OCI-LY7 (cell line): ENCODE data around the gene PLXNA4. TPM values are rescaled to one million over a fixed set of nuclear protein-coding genes. Genes with fewer than 3 reads are reported as not detected.

Experiments
- BruUV-seq: library from RNA; stranded (reverse); fragments of 400-500 nt; replicated peaks from 2 replicates; lab custom pipeline; 2021; lab: Mats Ljungman, UMichigan
- CTCF ChIA-PET: fragments of 300-600 bp; sonication (Branson Sonifier 250); formaldehyde crosslinking; loops from one replicate; lab custom pipeline; 2022; ENCODE audit warnings: antibody characterized with exemption; ENCODE audit not compliant: unreplicated experiment; lab: Charles Lee
- POLR2A ChIA-PET: fragments of 300-600 bp; sonication (Branson Sonifier 250); formaldehyde crosslinking; loops from one replicate; lab custom pipeline; 2022; ENCODE audit warnings: antibody characterized with exemption; lab: Charles Lee
- DNase-seq: peaks from one replicate; pipeline ENCODE4 v3.0.0-alpha.2; 2015; ENCODE audit warnings: low spot score
- H2AFZ ChIP-seq: fragments of 200-600 bp; sonication (generic), shearing (Covaris generic); 2 replicates; pipeline ENCODE4 v1.6.1; 2014; ENCODE audit warnings: mild to moderate bottlenecking, antibody characterized with exemption, low read length, moderate library complexity
- H3K27ac ChIP-seq: fragments of 200-600 bp; sonication (generic); 2 replicates; pipeline ENCODE4 v1.5.1; 2014; ENCODE audit warnings: mixed run types, low read depth, mild to moderate bottlenecking, moderate library complexity, low read length, inconsistent platforms; ENCODE audit not compliant: poor library complexity, severe bottlenecking
- H3K36me3 ChIP-seq: fragments of 200-600 bp; sonication (generic); 2 replicates; pipeline ENCODE4 v1.6.1; 2014; ENCODE audit warnings: mild to moderate bottlenecking, antibody characterized with exemption, low read length, moderate library complexity, mixed read lengths; ENCODE audit not compliant: insufficient read depth
- H3K4me1 ChIP-seq: fragments of 200-600 bp; sonication (generic); 2 replicates; pipeline ENCODE4 v1.5.1; 2014; ENCODE audit warnings: mild to moderate bottlenecking, low read length; ENCODE audit not compliant: insufficient read depth, poor library complexity, severe bottlenecking
- H3K4me2 ChIP-seq: fragments of 200-600 bp; sonication (generic); 2 replicates; pipeline ENCODE4 v1.6.1; 2014; ENCODE audit warnings: mild to moderate bottlenecking, low read length
- H3K4me3 ChIP-seq: fragments of 200-600 bp; sonication (generic); 2 replicates; pipeline ENCODE4 v1.5.1; 2014; ENCODE audit warnings: mild to moderate bottlenecking, low read depth, low read length; ENCODE audit not compliant: poor library complexity, severe bottlenecking
- H3K79me2 ChIP-seq: fragments of 200-600 bp; sonication (generic); 2 replicates; pipeline ENCODE4 v1.6.1; 2016; ENCODE audit warnings: low read depth, mild to moderate bottlenecking, low read length, moderate library complexity, mixed read lengths; ENCODE audit not compliant: insufficient read depth
- H3K9me2 ChIP-seq: fragments of 200-600 bp; sonication (generic); 2 replicates; pipeline ENCODE4 v1.6.1; 2016; ENCODE audit warnings: mild to moderate bottlenecking, low read length, mixed read lengths; ENCODE audit not compliant: insufficient read depth
- H3K9me3 ChIP-seq: fragments of 200-600 bp; sonication (generic); 2 replicates; pipeline ENCODE4 v1.6.1; 2014; ENCODE audit warnings: mild to moderate bottlenecking, mixed run types, low read length, mixed read lengths
- H4K20me1 ChIP-seq: fragments of 200-600 bp; sonication (generic); 2 replicates; pipeline ENCODE4 v1.6.1; 2014; ENCODE audit warnings: mild to moderate bottlenecking, antibody characterized with exemption, low read length, moderate library complexity, mixed read lengths; ENCODE audit not compliant: insufficient read depth
- CTCF ChIP-seq: fragments of 200-600 bp; sonication (generic); conservative IDR thresholded peaks from 2 replicates; pipeline ENCODE4 v1.5.1; 2014; ENCODE audit warnings: mild to moderate bottlenecking, antibody characterized with exemption, low read length, moderate library complexity, mixed read lengths
- EZH2phosphoT487 ChIP-seq: fragments of 200-600 bp; sonication (generic); IDR thresholded peaks from 2 replicates; pipeline ENCODE4 v1.6.1; 2018; ENCODE audit warnings: low read depth, borderline replicate concordance, mild to moderate bottlenecking, mixed run types, antibody characterized with exemption, low read length, moderate library complexity, mixed read lengths
- intact Hi-C: fragments of 100-400 bp; cut with micrococcal nuclease; formaldehyde crosslinking; loops from one replicate; pipeline ENCODE4 v1.10.0; 2022; ENCODE audit not compliant: unreplicated experiment
- total RNA-seq, 2 experiments: library from RNA; depleted of rRNA in 1 of 2; stranded (reverse); fragments of >200 nt in 1 of 2; shearing (Covaris generic) in 1 of 2; gene quantifications; 2 replicates each; pipeline ENCODE4 v1.2.3, GENCODE V29; 2014 to 2022

Gene PLXNA4
- total RNA-seq, 2 experiments from 2014 or later: not detected

- H2AFZ ChIP-seq: no peak overlapping the region
- H4K20me1 ChIP-seq: no peaks in the 10 kb centered on the region
- TF ChIP-seq EZH2phosphoT487: no peak
- TF ChIP-seq CTCF: no peak
- H3K4me3 ChIP-seq: no peak overlapping the region
- H3K4me1 ChIP-seq: no peaks in the 10 kb centered on the region
- POLR2A ChIA-PET: interaction anchor here (0.6 kb wide), 1 partner anchor 159 kb away, joined by 4 read pairs; no protein-coding TSS in a partner anchor
- no peaks in the 10 kb centered on the region for H3K9me2 ChIP-seq
- DNase-seq: no peak
- H3K79me2 ChIP-seq: no peaks in the 10 kb centered on the region
- H3K27ac ChIP-seq: no peak overlapping the region
- H3K36me3 ChIP-seq: no peaks in the 10 kb centered on the region
- H3K4me2 ChIP-seq: no peak overlapping the region
- no TSS peak for BruUV-seq
- intact Hi-C loops: no loop called here
- CTCF ChIA-PET: no interaction called here
- no peaks in the 10 kb centered on the region for H3K9me3 ChIP-seq
Observed at GRCh38 chr7:132501956-132502355, 74.3 kb downstream of the PLXNA4 start.

- no peaks in the 10 kb centered on the region for H3K9me2 ChIP-seq
- ChIA-PET CTCF (no interaction called here), POLR2A (no interaction called here)
- no peak overlapping the region for H2AFZ ChIP-seq
- no peak overlapping the region for H3K4me2 ChIP-seq
- no peaks in the 10 kb centered on the region for H3K4me1 ChIP-seq
- H3K4me3 ChIP-seq: no peak overlapping the region
- no peak for TF ChIP-seq CTCF
- TF ChIP-seq EZH2phosphoT487: no peak
- BruUV-seq: no TSS peak
- no peak overlapping the region for H3K27ac ChIP-seq
- intact Hi-C loops: no loop called here
- DNase-seq: no peak
- no peaks in the 10 kb centered on the region for H3K79me2 ChIP-seq
- H4K20me1 ChIP-seq: no peaks in the 10 kb centered on the region
- H3K9me3 ChIP-seq: no peaks in the 10 kb centered on the region
- no peaks in the 10 kb centered on the region for H3K36me3 ChIP-seq
Observed at GRCh38 chr7:132500727-132501440, 75.4 kb downstream of the PLXNA4 start.

GRCh38 chr7:132499487-132499886, 76.8 kb downstream of the PLXNA4 start:
- Histone ChIP-seq H3K27ac (no peak overlapping the region), H3K4me1 (no peaks in the 10 kb centered on the region), H3K4me2 (no peak overlapping the region), H3K9me2 (no peaks in the 10 kb centered on the region), H2AFZ (no peak overlapping the region), H3K36me3 (no peaks in the 10 kb centered on the region), H3K9me3 (no peaks in the 10 kb centered on the region), H3K4me3 (no peak overlapping the region), H3K79me2 (no peaks in the 10 kb centered on the region), H4K20me1 (no peaks in the 10 kb centered on the region)
- BruUV-seq: no TSS peak
- DNase-seq: no peak
- CTCF ChIA-PET: no interaction called here
- POLR2A ChIA-PET: no interaction called here
- intact Hi-C loops: no loop called here
- TF ChIP-seq CTCF: no peak
- TF ChIP-seq EZH2phosphoT487: no peak
